AML-193 (cell line): Measurements from ENCODE around the gene HACE1.
"Not testable (repeated sequence)": the region's sequence is repeated elsewhere in the genome, so short reads cannot be mapped to it uniquely, and the experiment has no call there.

Source experiments
- DNase-seq, 2 experiments: peaks; one replicate each; lab custom pipeline; 2025; lab: John Stamatoyannopoulos, UW

Gene HACE1

DNA sequence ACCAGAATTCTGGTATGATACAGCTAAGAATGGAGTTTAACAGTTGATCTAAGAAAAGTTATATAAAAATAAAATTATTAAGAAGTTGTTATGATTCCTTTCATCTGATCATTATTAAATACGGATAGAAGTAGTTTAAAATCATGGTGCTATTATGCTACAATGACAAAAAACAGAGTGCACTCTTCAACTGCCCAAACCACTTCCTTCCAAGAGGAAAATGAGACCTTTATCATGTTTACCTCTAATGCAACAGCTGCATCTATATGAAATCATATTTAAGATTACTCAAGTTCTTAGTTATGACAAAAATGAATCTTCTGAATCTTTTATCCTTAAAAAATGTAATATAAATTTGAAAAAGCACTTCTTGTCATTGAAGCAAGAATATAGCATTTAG, 31.2 kb downstream of the HACE1 start:
- DNase-seq, result no peak

DNA sequence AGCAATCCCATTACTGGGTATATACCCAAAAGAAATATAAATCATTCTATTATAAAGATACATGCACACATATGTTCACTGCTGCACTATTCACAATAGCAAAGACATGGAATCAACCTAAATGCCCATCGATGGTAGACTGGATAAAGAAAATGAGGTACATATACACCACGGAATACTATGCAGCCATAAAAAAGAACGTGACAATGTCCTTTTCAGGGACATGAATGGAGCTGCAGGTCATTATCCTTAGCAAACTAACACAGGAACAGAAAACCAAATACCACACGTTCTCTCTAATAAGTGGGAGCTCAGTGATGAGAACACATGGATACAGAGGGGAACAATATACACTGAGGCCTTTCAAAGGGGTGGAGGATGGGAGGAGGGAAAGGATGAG, 38.9 kb downstream of the HACE1 start:
- DNase-seq, result not testable (repeated sequence)

DNA sequence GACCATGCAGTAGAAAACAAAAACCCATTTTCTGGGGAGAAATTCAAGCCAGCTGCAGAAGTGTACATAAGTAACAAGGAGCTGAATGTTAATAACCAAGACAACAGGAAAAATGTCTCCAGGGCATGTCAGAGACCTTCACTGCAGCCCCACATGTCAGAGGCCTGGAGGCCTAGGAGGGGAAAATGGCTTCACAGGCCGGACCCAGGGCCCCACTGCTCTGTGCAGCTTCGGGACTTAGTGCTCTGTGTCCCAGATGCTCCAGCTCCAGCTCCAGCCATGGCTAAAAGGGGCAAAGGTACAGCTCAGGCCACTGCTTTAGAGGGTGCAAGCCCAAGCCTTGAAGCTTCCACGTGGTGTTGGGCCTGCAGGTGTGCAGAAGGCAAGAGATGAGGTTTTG, 43.6 kb downstream of the HACE1 start:
- no peak for DNase-seq

DNA sequence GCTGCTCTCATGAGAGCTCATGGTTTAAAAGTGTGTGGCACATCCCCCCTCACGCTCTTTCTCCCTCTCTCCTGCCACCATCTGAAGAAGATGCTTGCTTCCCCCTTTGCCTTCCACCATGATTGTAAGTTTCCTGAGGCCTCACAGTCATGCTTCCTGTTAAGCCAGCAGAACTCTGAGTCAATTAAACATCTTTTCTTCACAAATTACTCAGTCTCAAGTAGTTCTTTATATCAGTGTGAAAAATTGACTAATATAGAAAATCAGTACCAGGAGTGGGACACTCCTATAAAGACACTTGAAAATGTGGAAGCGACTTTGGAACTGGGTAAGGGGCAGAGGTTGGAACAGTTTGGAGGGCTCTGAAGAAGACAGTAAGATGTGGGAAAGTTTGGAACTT, 45.0 kb downstream of the HACE1 start:
- no peak for DNase-seq

DNA sequence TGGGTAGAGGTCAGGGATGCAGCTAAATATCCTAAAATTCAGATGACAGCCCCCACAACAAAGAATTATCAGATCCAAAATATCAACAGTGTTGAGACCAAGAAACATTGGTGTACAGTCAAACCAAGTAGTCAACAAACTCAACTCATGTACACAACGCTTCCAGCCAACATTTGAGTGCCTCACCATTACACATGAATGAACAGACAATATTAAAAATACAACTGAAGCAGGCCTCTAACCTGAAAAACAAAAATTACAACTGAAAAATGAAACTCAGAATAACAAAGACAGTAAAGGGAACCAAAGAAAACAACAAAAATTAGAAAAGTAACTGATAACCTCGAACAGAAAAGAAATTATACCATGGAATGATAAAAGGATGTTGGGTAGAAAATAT, 46.2 kb downstream of the HACE1 start:
- no peak for DNase-seq

DNA sequence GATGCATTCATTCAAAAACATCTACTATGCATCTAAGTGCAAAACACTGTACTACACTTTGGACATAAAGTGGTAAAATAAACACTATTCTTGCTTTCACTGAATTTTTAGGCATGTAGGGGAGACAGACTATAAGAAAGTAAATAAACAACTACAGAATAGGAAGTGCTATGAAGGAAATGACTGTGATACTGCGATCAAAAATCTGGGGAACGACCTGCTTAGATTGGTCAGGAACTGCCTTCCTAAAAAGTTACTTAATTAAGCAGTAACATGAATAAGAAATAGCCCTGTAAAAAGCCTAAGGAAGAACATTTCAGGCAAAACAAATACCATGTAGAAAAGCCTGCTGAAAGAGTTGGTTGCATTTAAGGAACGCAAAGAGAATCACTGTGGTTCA, 50.6 kb downstream of the HACE1 start:
- no peak for DNase-seq

DNA sequence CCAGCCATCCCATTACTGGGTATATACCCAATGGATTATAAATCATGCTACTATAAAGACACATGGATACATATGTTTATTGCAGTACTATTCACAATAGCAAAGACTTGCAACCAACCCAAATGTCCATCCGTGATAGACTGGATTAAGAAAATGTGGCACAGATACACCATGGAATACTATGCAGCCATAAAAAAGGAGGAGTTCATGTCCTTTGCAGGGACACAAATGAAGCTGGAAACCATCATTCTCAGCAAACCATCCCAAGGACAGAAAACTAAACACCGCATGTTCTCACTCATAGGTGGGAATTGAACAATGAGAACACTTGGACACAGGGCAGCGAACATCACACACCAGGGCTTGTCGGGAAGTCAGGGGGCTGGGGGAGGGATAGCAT, 54.4 kb downstream of the HACE1 start:
- DNase-seq, result not testable (repeated sequence)

DNA sequence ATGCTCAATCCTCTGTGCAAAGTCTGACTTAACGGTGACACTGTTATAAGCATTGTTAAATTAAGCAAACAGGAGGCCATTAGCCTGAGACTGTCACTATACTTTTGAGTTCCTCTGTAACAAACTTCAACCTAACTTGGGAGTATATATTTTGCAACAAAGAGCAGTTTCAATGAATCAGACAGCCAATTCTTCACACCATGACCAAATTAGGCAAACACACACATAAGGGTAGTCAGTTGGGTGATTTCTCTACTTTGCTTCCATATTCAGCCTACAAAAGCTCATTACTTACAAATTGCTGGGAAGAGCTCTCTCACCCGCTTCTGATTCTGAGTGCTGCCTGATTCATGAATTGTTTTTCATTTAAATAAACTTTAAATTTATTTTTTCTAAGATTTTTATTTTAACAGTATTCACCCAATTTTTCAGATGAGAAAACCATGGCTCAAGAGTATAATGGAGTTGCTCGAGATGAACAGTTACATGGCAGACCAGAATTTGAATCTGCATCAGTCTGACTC, 60.5 kb downstream of the HACE1 start:
- peak; percentile 58 to 62 for DNase-seq

DNA sequence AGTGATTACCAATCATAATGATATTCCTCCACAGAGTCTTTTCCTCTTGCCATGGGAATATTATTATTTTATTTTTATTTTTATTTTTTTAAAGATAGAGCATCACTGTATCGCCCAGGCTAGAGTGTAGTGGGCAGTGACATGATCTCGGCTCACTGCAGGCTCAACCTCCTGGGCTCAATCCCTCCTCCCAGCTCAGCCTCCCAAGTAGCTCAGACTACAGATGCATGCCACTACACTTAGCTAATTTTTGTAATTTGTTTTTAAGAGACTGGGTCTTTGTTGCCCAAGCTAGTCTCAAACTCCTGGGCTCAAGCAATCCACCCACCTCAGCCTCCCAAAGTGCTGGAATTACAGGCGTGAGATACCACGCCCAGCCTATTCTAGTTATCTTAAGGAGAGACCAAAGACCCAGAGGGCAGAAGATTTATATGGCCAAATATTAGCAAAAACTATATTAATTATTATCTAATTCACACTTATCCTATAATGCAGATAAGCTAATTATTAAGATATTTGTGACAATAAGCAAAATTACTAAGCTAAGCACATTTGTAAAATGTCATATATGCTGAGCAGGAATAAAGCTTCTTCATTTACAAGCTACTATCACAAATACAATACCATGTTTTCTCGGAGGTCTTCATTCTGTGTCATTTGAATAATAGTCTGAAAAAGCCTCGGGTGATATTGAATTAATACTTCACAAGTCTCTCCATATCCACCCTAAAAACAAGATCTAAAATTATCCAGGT, 63.5 kb downstream of the HACE1 start:
- DNase-seq, result no peak

DNA sequence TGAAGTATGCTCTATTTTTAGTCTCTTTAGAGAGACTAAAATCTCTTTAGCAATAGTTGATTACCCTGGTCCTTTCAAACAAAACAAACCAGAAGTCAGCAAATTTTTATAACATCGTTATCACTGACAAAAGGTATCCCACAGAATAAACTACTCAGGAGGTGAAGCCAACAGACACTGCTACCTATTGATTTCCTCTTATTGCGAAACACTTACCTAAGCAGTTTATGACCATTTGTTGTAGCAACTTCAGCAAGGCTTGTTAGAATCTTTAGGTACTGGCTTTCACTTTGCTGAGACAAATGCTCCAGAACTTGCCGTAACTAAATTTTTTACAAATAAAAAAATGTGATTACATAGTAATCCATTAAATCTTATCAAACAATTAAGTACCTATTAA, 64.4 kb downstream of the HACE1 start:
- DNase-seq, result no peak

DNA sequence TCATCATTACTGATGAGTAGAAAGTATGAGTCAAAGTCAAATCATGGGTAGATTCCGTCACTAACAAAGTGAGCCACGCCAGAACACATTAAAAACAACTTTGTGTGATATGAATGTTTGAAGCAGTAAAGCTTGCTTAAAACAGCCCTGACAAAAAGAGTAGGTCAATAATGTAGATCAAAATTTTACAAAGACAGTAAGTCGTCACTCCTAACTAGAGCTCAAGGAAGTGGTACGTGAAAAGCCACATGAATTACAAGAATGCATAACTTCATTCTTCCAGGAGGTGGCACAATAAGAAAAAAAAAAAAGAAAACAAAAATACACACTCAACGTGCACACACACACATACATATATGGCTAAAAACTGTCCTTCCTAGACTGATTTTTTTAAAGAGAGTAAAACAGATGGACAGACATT, 69.9 kb downstream of the HACE1 start:
- peak; percentile 63 to 66 for DNase-seq

DNA sequence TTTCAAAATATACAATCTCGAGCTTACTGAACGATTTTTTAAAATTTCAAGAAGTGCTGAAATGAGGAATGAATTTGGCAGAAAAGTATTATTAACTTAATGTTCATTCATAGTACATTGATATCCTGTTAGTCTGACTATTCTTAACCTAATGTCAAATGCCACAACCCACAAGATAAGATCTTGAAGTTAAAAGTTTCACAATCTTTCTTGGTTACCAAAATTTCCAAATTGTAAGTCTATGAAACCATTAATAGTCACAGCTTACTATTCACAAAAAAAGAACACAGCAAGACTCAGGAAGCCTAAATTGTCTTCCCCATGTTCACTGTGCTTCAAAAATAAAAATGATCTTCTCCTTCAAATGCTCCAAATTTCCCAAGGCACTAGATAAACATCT, 71.3 kb downstream of the HACE1 start:
- DNase-seq, result peak; percentile 79 to 83

DNA sequence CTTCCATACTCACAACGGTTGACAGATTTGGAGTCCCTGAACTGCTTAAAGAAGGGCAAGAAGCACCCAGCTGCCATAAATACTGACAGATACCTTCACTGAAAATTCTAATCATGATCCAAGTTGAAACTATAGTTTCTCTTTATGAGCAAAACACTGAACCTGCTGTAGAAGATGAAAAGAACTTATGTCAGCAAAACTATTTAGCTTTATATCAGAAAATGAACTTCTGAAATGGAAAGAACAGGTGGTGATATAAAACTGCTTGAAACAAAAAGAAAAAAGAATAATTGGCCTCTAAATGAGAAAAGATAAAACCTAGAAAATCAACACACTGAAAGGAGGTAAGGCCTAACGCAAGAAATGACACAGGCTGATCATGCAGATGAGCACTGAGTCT, 72.4 kb downstream of the HACE1 start:
- DNase-seq, result no peak

DNA sequence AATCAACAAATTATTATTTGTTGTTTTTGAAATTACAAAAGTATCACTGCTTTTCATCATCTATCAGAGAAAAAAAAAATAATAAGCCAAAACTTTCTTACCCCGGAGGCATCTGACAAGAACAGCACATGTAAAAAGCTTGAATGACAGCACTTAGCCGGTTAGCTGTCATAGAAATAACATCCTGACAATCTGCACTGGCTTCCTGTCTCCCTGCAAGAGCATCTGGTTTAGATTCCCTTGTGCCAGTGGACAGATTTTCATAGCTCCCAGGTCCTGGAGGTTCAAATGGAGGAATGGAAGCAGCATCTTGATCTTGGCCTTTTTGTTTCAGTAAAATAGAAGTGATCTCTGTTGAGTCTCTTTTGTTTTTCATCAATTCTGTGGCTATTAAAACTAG, 74.8 kb downstream of the HACE1 start:
- no peak for DNase-seq

DNA sequence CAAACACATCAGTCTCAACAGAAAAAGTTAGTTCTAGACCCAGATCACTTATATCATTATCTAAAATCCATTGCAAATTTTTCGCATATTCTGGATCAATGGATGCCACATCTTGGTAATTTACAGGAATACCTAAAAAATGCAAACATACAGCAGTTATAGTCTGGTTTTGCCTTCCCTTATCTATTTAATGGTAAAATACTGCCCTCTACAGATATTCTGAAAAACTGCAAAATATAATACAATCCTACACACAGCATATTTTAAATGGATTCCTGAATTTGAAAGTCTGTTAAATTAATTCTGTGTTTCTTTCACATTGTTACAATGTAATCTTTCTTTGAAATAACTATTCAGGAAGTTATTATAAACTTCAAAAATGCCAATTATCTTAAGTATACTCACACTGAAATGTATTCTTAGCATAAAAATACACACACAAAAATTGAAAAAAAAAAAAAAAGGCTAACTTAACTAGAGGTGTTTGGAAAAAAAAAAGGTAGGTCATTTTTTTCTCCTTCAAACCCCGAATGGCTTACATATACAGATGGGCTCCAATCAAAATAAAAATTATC, 88.4 kb downstream of the HACE1 start:
- DNase-seq, result peak; percentile 82 to 83

DNA sequence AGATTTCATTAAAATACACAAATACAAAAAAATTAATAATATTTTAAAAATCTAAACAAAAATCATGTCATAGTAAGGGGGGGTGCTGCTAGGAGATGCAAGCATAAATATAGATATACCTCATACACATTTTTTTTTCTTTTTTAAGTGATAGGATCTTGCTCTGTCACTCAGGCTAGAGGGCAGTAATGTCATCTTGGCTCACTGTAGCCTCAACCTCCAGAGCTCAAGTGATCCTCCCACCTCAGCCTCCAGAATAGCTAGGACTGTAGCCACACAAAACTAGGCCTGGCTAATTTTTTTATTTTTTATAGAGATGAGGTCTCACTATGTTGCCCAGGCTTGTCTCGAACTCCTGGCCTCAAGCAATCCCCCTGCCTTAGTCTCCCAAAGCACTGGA, 90.8 kb downstream of the HACE1 start:
- no peak for DNase-seq

DNA sequence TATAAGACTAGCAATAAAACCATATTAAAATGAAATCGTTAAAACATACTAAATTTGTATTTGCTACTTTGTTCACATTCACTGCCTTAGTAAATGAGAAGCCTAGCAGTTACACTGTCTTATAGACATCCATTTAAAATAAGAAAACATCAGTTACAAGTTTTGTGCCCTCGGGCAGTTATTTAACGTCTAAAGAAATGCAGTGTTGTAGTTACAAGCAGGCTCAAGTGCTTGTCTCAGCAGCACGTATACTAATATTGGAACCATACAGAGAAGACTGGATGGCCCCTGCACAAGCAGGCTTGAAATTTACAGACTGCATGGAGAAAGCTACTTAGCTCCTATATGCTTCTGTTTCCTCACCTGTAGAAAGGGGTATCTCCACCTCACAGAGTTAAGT, 93.1 kb downstream of the HACE1 start:
- no peak for DNase-seq

DNA sequence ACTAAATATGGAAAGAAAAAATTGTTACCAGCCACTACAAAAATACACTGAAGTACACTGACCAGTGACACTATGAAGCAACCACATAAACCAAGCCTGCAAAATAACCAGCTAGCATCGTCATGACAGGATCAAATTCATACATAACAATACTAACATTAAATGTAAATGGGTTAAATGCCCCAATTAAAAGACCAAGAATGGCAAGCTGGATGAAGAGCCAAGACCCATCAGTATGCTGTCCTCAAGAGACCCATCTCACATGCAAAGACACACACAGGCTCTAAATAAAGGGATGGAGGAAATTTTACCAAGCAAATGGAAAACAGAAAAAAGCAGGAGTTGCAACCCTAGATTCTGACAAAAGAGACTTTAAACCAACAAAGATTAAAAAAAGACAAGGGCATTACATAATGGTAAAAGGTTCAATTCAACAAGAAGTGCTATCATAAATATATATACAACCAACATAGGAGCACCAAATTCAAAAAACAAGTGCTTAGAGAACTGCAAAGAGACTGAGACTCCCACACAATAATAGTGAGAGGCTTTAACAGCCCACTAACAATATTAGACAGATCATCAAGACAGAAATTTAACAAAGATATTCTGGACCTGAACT, 104.8 kb downstream of the HACE1 start:
- no peak for DNase-seq

DNA sequence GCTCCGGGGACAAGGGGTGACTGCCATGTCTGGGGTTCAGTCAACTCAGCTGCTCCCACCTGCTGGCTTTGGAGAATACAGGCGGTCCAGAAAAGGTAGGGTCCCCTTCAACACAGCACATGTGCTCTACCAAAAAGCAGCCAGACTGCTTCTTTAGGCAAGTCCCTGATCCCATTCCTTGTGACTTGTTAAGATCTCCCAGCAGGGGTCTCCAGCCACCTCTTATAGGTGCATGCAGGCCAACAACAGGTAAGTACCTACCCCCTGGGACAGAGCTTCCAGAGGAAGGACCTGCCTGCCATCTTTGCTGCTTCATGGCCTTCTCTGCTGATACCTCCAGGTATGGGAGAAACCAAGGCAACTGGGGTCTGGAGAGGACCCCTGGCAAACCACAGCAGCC, 106.5 kb downstream of the HACE1 start:
- no peak for DNase-seq

DNA sequence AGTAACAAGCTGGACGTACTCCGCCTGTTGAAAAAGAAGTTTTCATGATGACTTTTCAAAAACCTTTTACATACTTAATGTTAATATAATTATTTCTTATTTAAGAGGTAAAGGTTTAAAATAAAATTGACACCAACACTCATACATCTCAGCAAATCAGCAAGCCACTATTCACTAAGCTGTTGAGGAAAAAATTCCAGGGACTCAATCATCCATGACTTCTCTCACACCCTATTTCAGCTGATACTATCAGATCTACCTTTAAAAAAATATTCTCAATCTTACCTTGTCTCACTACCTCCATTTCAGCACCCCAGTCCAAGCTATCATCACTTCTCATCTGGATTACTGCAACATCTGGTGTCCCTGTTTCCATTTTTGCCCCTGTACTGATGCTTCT, 109.3 kb downstream of the HACE1 start:
- no peak for DNase-seq

DNA sequence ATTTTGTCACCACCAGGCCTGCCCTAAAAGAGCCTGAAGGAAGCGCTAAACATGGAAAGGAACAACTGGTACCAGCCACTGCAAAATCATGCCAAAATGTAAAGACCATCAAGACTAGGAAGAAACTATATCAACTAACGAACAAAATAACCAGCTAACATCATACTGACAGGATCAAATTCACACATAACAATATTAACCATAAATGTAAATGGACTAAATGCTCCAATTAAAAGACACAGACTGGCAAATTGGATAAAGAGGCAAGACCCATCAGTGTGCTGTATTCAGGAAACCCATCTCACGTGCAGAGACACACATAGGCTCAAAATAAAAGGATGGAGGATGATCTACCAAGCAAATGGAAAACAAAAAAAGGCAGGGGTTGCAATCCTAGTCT, 120.6 kb downstream of the HACE1 start:
- DNase-seq, result not testable (repeated sequence)

DNA sequence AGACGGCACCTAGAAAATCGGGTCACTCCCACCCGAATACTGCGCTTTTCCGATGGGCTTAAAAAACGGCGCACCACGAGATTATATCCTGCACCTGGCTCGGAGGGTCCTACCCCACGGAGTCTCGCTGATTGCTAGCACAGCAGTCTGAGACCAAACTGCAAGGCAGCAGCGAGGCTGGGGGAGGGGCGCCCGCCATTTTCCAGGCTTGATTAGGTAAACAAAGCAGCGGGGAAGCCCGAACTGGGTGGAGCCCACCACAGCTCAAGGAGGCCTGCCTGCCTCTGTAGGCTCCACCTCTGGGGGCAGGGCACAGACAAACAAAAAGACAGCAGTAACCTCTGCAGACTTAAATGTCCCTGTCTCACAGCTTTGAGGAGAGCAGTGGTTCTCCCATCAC, 122.2 kb downstream of the HACE1 start:
- not testable (repeated sequence) for DNase-seq

DNA sequence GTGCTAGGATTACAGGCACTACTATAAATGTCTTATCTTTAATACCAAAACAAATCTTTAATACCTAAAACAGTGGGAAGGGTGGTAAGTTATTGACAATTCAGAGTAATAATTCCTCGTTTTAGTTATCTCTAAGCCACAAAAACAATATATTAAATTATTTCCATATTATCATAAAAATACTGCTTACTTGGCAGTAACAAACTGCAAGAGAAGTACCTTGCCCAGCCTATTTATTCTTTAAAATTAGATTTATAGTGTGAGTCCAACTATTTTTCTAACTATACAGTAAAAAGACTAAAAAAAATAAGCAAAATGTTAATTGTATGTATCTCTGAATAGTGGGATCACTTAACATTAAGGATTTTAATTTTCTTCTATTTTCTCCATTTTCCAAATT, 123.2 kb downstream of the HACE1 start:
- DNase-seq, result no peak
